Measurements from ENCODE around the gene IGFBP3.

The IGFBP3 gene

DNA sequence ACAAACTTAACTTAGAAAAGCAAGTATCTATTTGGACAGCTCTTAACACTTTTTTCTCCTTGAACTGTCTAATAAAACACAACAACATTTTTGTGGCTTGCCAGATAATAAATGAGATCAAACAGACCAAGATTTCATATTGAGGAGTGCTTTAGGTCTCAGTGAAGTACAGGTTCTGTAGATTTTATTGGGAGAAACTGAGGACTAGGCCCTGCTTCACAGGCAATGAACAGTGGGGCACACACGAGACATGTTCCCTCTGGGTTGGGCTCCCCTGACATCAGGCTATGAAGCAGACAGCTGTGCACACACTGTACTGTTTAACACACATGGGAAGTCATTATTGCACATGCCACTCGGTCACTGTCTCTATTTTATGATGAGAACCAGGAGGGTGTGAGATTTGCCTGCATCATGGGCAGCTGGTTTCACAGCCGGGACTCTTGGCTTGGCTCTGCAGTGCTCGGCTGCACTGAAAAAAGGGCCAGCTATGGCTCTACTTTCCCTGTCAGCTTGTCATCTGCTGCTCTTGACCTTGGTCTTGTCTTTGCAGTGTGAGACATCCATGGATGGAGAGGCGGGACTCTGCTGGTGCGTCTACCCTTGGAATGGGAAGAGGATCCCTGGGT lies 28.6 kb downstream of the IGFBP3 start:
- no peak for DNase-seq (ENCODE audit: low read depth, low spot score)

DNA sequence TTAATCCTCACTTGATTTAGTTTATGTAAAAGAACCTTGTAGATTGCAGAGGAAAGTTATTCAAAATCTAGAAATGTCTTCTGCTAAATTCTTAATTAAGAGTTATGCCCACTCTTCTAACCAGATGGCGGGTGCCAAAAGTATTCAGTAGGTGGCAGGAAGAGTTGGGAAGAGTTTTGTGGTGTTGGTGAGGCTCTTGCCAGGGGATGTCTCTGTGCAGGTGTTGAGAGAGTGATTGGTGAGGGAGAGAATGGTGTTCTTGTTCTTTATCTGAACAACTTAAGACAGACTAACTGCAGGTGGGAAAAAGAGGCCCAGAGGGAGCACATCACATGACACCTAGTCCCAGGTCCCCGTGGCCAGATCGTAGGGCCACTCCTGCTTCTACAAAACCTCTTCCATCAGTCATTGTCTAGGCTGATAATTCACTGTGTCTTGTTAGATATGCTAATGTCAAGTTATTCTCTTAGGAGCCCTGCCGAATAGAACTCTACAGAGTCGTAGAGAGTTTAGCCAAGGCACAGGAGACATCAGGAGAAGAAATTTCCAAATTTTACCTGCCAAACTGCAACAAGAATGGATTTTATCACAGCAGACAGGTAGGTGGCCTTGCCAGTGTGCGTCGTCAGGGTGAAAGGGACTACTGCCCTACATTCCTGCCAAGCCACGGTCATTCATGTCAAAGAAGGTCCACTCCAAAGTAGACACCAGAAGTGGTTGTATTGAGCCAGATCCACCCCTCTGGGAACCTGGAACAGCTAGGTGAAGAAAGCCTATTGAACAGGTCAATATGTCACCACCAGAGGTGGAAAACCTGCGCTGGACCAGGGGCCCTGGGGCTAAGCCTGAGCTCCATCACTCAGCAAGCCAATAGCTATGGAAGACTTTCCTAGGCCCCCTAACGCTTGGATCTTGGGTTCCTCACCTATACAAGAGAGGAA lies 29.3 kb downstream of the IGFBP3 start:
- DNase-seq (ENCODE audit: low read depth, low spot score), result no peak

DNA sequence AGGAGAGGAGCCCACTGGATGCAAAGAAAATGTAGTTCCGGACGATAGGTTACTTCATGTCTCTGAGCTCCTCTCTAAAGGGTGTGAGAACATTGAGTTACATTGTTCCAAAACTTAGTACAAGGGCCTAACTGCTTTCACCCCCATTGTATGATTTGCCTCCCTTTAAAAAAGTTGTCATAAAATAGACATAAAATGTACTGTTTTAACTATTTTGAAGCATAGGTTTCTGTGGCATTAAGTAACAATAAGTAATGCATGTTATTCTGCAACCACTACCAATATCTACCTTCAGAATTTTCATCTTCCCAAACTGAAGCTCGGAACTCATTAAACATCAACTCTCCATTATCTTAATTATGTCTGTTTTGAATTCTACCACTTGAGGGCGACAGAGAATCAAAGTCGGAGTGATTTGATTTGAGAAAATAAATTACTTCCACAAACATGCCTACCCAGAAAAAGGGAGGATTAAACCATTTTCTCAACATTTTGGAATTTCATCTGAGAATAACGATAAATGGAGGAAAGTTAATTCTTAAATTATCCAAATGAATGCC lies 30.1 kb downstream of the IGFBP3 start:
- DNase-seq (ENCODE audit: low read depth, low spot score), result peak; percentile 65

DNA sequence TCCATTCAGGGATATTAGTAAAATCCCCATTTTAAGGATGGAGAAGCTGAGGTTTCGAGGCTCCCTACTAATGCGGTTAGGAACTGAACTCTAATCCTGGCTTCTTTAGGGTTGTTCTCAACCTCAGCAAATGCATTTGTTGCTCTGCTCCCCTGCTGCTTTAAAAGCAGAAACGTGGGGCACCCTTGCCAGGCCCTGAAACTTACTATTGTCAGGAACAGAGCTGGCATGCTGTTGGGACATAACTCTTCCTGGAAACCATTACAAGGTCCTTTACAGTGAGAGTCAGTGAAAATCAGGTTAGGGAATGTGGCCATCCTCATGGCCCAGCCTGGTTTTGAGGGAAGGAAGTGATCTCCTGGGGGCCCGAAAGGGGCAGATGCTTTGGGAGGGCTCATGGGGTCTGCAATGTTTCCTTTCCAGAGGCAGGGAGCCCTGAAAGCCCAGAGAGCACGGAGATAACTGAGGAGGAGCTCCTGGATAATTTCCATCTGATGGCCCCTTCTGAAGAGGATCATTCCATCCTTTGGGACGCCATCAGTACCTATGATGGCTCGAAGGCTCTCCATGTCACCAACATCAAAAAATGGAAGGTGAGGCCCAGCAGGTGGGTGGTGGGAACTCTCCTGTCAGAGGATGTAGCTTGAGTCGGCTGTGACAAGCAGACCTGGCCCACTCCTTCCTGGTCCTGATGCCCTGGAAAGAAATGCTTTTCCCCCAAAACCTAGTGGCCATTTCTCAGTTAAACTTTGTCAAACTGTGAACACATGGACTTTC lies 30.8 kb downstream of the IGFBP3 start:
- no peak for DNase-seq (ENCODE audit: low read depth, low spot score)

DNA sequence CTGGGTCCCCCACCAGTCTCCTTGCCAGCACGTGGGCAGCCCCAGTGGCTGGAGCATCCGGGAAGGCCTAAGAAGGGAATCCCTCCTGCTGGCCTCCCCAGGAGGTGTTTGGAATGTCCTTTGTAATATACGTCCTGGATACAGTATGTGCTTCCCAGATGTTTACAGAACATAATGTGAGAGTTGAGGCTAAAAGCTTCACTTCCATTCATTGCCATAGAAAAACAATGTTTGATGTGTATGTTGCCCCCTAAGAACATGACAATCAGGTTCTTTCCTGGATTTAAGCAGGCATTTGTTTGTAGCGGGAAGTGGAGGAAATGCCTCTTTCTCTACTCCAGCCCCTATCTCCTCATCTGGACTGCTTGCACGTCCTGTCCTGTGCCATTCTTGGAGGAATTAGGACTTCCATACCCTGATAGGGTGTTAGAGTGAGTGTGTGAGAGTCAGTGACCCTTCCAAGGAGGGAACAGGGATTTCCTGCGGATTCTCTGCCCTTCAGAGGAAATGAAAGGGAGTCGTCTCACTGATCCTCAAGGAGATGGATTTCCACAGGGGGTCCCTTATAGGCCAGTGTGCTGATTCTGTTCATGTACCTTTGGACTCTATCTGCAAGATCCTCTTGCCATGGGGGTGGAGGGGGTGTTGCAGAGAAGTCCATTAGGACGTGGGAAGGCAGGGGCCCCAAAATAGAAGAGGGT lies 31.6 kb downstream of the IGFBP3 start:
- no peak for DNase-seq (ENCODE audit: low read depth, low spot score)

DNA sequence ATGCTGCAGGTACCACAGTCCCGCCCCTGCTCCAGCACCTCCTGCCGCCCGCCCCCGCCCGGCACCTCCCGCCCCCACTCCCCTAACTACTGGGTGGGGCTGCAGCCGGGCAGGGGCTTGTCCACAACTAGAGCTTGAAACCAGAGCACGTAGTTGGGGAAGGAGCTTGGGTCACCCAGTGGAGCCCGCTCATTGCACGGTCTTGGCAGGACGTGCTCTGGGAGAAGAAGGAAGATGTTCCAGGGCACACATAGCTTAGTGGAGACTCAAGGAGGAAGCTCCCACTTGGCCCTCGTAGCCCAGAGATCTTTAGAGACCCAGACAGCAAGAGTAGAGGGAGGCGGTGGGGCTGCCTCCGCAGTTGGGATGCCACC lies 32.1 kb downstream of the IGFBP3 start:
- no peak for DNase-seq (ENCODE audit: low read depth, low spot score)

DNA sequence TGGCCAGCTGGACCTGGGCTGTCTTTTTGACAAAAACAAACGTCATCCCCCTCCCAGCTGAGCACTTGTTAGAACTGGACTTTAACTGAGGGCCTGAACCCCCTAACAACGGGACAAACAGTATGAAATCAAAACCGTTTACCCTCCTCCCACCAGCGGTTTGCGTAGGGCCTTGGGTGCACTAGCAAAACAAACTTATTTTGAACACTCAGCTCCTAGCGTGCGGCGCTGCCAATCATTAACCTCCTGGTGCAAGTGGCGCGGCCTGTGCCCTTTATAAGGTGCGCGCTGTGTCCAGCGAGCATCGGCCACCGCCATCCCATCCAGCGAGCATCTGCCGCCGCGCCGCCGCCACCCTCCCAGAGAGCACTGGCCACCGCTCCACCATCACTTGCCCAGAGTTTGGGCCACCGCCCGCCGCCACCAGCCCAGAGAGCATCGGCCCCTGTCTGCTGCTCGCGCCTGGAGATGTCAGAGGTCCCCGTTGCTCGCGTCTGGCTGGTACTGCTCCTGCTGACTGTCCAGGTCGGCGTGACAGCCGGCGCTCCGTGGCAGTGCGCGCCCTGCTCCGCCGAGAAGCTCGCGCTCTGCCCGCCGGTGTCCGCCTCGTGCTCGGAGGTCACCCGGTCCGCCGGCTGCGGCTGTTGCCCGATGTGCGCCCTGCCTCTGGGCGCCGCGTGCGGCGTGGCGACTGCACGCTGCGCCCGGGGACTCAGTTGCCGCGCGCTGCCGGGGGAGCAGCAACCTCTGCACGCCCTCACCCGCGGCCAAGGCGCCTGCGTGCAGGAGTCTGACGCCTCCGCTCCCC lies 32.7 kb downstream of the IGFBP3 start, which contains the start of gene IGFBP1:
Gene IGFBP1 (plus strand): TSS at position 304 of the 808 bp plus-strand sequence. CDS start 165 bp downstream, at position 469.
- peak; percentile 60 for DNase-seq (ENCODE audit: low read depth, low spot score)

DNA sequence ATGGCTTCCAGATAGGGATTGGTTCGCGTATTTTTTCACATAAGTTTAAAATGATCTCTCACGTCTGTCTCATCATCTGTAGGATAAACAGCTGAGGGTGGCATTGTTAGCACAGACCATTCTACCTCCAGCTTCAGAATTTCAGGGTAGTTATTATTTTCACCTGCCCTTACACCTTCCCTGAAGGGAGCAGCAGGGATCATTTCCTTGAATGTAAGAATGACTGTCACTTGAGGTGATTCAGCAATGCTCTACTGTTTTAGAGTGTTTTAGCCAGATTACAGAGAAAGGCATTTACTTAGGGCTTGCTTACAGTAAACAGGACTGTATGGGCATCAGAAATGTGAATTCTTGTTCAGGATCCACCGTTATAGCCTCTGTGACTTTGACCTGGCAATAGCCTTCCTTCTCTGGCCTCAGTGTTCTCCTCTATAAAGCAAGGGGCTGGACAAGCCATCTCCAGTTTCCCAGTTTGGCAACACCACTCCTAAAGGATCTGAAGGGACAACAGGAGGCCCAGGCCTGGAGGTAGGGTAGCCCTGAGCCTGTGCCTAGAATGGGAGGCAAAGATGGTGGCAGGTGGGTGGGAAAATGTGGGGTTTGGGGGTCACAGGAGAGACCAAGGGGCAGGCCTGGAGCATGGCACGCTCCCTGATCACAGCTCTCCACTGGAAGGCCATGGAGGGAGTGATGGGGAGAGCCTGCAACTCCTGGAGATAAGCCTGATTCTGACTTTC lies 34.0 kb downstream of the IGFBP3 start:
- no peak for DNase-seq (ENCODE audit: low read depth, low spot score)

DNA sequence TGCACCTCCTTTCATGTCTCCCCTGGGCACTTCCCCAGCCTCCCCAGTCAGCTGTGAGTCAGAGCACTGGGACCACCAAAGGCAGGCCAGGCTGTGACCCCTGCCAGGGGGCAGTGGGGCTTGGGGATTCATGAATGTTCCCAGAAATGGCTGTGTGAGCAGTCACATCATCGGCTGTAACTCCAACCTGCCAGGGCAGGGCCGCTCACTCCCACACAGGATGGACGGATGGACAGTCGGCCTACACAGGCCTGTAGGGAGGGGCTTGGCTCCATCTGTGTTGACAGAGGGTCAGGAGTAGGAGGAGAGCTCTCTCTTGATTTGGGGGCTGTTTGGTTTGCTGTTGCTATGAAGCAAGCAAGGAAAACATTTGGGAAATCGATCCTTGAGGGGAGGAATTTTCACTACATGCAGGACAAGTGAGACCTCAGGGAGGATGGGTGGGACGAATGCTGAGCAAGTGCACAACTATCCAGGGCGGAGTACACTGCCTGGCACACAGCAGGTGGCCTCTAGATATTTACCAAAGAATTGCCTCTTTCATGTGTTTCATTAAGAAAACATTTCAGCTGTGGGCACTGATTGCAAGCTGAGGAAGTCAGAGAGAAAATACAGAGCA lies 35.7 kb downstream of the IGFBP3 start:
- DNase-seq (ENCODE audit: low read depth, low spot score), result peak; percentile 37

DNA sequence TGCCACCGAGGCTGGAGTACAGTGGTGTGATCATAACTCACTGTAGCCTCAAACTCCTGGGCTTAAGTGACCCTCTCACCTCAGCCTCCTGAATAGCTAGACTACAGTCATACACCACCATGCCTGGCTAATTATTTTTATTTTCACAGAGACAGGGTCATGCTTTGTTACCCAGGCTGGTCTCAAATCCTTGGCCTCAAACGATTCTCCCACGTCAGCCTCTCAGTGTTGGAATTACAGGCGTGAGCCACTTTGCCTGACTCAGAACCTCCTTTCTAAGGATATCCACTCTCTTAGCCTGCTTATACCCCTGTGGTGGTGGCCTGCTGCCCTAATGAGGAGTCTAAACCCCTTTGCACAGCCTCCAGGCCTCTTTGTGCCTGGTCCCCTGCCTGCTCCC lies 36.9 kb downstream of the IGFBP3 start:
- DNase-seq (ENCODE audit: low read depth, low spot score), result no peak

DNA sequence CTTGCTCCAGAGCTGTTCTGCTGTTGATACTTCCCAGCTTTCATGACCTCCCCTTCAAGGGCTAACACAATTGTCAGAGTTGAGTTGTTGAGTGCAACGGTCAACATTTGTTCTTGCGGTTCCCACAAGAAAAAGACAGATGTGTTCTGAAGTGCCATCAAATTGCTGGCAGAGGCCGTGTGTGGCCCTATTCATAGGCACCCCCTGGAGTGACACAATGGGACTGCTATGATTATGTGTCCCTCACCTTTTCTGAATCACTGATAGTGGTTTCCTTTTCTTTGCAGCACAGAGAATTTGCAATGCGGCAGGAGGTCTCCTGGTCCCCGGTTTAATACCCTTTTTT lies 38.6 kb downstream of the IGFBP3 start:
- no peak for DNase-seq (ENCODE audit: low read depth, low spot score)

DNA sequence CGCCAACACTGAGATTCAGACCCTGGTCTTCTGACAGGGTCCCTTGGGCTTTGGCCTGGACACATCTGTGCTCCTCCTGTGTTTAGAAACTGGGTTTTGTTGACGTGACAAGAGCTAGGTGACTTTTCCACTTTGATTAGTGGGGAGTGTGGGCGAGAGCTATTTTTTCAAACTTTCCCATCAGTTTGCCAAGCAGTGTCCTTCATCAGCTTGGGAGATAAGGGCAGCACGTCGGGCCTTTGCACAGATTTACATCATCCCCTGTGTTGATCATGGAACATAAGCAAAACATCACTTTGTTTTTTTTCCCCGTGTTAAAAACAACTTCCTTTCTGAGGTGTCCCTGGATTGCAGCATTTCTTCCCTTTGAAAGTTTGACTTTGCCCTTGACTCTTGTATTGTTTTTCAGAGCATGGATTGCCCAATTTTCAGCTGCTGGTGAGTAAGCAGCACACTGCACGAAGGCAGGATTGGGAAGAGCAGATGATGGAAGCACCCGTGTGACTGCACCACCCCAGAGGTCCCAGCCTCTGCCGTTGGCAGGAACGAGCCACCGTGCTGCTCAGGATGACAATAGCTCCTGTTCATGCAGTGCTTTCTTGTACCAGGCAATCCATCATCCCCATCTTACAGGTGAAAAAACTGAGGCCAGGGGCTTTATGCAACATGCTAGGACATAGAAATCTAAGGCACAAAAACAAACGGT lies 39.2 kb downstream of the IGFBP3 start:
- DNase-seq (ENCODE audit: low read depth, low spot score), result no peak

DNA sequence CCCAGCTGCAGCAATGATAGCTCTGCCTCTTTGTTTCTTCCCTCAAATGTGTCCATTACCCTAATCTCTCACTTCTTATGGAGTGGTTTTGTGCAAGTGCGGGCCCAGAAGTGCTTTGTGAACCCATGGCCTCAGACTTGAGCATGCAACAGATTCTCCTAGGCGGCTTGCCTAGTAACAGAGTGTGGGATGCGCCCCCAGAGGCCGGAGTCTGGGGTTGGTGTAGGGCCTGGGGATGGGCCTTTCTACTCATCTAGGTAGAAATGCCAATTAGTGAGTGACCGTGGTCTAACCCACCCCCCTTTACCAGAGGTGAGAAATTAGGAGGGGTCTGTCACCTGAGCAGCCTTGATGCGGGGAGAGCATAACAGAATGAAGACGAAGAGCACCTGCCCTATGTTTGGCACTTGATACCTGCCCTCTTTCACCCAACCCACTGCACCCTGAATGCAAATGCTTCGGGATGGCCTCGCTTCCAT lies 39.8 kb downstream of the IGFBP3 start:
- no peak for DNase-seq (ENCODE audit: low read depth, low spot score)

DNA sequence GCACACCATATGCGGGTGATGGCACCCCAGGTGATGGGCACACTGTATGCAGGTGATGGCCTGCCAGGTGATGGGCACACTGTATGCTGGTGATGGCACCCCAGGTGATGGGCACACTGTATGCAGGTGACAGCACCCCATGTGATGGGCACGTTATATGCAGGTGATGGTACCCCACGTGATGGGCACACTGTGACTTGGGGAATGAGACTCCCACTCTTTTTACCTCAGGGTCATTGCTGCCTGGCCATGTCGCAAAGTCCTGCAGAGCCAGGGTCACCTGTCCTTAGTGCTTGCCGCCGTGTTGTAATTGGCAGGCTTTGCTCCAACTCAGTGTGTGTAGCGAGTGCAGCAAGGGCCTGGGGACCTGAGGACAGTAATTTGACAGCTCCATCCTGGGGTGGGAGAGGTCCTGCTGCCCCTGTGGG lies 40.6 kb downstream of the IGFBP3 start:
- DNase-seq (ENCODE audit: low read depth, low spot score), result no peak

DNA sequence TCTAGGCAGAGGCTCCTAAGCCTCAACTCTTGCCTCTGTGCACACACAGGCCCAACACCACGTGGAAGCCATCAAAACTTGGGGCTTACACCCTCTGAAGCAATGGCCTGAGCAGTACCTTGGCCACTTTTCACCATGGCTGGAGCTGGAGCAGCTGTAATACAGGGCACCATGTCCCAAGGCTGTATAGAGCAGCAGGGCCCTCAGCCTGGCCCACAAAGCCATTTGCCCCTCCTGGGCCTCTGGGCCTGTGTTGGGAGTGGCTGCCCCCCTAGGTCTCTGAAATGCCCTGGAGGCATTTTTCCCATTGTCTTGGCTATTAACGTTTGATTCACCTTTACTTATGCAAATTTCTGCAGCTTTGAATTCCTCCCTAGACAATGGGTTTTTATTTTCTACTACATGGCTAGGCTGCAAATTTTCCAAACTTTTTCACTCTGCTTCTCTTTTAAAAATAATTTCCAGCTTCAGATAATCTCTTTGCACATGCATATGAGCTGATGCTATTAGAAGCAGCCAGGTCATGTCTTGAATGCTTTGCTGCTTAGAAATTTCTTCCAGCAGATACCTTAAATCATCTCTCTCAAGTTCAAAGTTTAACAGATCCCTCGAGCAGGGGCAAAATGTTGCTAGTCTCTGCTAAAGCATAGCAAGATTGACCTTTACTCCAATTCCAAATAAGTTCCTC lies 42.5 kb downstream of the IGFBP3 start:
- no peak for DNase-seq (ENCODE audit: low read depth, low spot score)

DNA sequence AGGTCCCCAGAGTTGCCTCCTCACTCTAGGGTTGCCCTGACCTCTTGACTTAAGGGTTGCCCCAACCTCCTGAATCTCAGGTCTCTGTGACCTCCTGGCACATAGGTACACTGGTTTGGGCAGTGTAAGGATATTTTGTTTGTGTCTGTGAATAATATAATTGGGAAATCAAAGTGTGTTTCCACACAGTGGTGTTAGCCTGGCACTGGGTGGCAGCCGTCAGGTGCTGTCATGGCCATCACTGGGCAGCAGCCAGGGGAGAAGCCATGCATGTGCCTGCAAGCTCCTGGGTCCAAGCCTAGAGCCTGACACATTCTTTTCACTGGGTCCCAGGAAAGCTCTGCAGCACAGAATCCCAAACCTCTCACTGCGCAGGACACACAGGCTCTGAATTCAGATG lies 44.6 kb downstream of the IGFBP3 start:
- DNase-seq (ENCODE audit: low read depth, low spot score), result no peak

DNA sequence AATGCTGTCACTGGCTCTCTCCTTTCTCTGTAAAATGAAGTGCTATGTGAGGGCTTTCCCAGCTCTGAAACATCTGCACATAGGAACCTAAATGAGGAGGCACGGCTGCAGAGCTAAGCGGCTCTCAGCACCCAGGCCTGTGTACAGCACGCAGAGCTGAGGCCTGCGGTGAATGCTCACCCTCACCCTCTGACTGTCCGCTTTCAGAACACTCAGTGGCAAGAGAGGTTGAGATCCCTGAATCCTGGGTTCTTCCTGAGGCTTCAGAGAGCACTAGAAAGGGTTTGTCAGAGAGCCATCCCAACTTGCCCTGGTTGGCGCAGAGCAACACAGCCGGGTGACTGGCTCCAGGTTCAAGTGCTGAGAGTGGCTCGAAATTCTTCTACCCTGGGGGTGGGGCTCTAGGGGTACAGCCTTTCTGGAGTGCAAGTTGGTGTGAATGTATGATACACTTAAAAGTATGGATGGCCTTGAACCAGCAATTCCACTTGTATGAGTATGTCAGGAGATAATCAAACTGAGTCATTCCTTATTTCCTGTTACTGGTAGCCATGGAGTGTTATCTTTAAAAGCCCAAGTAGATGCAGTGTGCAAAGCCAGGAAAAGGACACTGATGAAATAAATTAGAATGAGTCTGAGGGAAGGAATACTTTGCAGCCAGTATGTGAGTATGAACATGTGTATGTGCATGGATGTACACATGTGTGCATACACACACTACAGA lies 46.5 kb downstream of the IGFBP3 start:
- peak; percentile 42 for DNase-seq (ENCODE audit: low read depth, low spot score)
